GM18499 (cell line): ENCODE measurements around the gene ARHGAP8.
"Not testable (repeated sequence)": the region's sequence is repeated elsewhere in the genome, so short reads cannot be mapped to it uniquely, and the experiment has no call there.

Experiments used
- ATAC-seq: cut with Tn5 transposase; IDR thresholded peaks from one replicate; pipeline ENCODE4 v1.9.1; 2021; ENCODE audit warnings: moderate number of reproducible peaks; ENCODE audit not compliant: insufficient read depth, unreplicated experiment

The ARHGAP8 gene

DNA sequence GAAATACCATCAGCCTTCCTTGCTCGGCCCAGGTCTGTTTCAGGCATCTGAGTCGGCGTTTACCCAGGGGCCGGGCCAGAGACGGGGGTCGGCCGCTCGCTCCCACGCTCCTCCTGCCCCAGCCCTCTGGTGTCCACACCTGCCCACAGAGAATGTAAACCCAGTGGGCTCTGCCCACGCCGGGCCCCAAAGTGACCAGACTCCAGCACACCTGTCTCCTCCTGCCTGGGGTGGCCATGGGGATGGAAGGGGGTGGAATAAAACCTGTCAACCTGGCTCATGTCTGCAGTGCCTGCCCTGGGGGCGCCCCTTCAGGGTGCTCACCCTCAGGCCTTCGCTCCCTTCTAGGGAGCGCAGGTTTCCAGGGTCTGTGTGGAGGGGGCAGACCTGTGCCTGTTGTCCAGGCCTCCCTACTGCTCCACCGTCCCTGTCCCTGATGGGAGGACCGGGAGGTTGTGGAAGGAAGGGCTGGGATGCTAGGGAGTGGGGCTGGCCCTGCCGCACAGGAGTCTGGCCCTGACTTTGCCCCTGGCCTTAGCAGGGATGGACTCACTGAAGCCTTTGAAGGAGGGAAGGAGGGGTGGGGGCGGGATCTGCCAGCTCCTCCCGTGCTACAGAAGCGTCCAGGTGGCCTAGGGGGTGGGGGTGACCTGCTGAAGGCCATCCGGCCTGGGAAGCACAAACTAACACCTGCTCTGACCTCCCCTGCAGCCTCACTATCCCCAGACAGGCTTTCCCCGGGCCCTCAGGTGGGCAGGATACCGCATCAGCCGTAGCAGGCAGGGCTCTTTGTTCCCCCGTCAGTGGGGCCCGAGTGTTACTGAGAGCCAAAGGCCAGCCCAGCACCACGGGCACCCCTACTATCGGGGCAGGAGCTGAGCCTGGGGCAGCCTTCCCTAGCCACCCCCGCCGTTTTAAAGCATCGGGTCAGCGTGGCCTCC, 14.7 kb upstream of the ARHGAP8 start:
- no peak for ATAC-seq

DNA sequence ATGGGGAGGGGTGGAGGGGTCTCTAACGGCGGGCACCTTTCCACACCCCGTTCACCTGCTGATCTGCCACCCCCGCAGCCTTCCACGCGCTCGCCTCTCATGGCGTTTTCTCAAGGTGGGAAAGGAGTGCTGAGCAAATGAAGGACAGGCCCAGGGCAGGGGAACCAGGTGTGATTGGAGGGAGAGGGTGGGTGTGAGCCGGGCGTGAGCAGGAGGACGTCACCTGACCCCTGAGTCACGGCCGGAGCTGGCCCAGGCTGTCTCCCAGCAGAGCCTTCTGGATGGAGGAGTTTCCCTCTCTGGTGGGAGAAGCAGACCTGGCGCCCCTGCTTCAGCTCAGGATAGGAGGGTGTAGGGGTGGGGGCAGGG, 14.0 kb upstream of the ARHGAP8 start:
- no peak for ATAC-seq

DNA sequence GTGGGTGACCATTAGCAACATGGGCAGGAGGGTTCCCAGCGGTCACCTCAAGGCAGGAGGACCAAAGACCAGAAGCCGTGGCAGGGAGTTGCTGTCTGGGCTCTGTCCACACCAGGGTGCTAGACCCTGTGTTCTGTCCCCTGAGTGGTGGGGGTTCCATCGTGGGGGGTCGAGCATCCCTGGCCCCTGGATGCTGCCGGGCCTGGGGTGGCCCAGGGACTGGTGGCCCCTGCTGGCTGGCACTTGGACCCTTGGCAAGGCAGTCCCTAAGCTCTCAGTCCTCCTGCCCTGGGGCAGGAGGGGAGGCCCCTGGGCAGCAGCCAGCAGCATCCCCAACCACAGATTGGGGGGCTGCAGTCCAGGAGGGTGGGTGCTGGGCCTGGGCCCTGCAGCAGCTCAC, 13.4 kb upstream of the ARHGAP8 start:
- no peak for ATAC-seq

DNA sequence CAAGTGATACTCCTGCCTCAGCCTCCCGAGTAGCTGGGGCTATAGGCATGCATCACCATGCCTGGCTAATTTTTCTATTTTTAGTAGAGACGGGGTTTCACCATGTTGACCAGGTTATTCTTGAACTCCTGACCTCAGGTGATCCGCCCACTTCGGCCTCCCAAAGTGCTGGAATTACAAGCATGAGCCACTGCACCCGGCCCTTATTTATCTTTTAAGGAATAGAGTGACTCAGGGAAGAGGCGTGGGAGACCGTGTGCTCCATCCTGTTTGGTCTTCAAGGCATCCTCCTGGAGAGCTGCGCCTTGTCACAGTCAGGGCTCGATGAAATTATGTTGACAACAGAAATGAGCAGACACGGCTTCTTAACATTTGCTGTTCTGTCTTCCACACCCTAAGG, 12.7 kb upstream of the ARHGAP8 start:
- not testable (repeated sequence) for ATAC-seq

DNA sequence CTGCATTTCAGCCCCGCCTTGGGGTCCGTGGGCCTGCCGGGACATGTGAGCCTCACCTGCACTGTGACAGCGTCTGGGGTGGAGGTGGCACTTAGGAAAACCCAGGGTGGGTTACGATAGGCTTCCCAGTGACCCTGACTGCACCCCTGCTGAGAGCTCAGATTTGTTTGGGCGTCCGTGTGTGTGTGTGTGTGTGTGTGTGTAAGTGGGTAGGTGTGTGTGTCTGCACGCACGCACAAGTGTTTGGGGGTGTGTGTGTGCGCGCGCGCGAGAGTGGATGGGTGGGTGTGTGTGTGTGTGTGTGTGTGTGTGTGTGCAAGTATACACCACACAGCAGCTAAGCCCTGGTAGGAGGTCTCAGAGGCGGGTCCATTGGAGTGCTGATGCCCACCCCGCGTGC, 12.1 kb upstream of the ARHGAP8 start:
- ATAC-seq: no peak

DNA sequence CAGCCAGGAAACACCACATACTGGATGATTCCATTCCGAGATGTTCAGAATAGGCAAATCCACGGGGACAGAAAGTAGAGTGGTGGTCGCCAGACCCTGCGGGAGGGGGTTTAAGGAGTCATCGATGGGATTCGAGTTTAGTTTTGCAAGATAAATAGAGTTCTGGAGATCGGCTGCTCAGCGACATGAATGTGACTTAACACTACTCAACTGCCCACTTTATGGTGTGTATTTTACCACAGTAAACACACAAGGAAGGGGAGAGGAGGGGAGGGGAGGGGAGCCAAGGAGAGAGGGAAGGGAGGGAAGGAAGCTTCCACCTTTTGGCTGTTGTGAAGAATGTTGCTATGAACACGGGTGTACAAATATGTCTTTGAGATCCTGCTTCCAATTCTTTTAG, 10.4 kb upstream of the ARHGAP8 start:
- ATAC-seq: no peak

DNA sequence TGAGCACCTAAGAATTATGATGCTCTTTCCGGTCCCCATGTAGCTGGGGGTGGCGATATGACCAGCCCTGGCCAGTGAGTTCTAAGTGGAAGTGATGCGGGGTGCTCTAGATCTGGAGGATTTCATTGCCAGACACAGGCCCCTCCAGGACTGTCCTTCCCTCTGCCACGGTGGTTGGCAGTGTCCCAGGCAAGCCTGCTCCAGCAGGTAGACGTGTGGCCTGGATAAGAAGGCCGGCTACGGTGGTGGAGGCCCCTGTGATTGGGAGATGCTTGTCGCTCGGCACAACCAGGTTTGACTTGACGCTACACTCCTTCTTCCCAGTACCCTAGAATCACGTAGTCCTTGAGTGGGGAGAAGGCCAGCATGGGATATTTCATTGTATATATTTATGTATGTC, 9.1 kb upstream of the ARHGAP8 start:
- ATAC-seq: no peak

DNA sequence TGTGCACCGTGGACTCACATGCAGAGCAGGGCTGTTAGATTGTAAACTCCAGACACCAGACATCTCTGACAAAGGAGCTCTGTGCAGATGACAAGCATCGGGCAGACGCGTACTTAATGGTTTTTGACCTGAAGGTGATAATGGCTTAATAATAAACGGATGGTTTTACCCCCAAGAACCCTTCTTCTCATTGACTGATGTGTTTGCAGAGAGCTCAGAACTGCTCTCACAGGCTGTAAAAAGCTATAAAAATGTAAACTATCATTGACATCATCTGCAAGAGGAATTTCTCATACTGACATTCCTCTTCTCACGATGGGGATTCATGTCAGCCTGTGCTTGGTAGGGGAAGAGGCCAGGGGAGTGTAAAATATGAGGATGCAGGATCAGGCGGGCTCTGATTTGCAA, 8.6 kb upstream of the ARHGAP8 start:
- no peak for ATAC-seq

DNA sequence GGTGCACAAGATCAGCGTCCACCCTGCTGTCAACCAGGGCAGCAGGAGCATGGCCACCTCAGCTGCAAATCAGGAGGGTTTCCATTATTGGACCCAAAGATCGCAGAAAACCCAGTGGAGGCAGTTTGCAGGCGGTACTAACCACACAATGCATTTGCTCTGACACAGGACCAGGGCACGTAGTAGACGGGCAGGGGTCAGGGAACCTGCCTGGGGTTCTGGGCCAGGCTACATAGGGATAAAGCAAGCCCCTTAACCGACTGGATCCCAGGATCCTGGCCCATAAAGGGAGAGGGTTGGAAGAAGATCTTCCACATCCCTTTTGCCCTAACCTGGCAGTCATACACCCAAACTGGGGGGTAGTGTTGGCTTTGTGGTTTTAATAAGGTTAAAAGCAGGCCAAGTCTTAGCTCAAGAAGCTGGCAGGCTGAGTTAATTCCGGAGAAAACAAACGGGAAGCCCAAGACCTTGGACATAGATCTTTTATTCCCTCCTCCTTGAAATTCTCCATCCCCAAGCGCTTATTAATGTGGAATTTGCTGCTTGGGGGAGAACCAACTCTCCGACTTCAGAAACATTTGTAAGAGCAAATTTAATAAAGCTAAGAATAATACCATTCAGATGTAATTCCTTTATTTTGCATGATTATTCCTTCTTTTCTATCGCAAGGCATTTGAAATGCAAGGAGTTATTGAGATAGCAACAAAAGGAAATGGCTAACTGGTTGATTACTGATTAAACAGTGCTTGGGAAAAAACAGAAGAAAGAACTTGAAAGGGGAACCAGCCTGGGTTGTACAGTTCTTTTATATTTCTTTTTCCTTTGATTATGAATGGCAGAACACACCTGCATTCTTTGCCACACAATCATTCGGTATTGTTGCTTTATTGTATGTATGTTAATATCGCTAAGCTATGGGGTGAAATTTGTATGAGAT, 6.3 kb upstream of the ARHGAP8 start:
- ATAC-seq: no peak

DNA sequence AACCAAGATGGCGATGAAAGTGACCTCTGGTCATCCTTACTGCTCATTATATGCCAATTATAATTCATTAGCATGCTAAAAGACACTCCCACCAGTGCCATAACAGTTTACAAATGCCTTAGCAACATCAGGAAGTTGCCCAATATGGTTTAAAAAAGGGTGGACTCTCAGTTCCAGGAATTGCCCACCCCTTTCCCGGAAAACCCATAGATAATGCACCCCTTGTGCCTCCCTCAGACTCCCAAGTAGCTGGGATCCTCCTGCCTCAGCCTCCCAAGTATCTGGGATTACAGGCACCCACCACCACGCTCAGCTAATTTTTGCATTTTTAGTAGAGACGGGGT, 4.6 kb upstream of the ARHGAP8 start:
- not testable (repeated sequence) for ATAC-seq

DNA sequence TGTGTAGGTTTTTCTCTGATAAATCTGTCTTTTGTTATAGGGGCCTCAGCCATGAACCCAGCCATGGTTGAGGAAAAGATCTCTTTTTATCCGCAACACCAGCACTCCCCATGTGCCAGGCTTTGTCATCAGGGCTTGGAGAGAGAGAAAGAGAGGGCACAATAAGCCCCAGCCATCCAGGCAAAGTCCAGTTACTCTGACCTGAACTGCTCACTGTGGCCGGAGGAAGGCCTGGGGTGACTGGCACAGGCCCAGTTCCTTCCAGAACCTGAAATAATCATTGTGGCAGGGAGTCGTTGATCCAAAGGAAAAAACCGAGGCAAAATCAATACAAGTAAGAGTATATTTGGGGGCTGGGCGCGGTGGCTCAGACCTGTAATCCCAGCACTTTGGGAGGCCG, 3.9 kb upstream of the ARHGAP8 start:
- no peak for ATAC-seq

DNA sequence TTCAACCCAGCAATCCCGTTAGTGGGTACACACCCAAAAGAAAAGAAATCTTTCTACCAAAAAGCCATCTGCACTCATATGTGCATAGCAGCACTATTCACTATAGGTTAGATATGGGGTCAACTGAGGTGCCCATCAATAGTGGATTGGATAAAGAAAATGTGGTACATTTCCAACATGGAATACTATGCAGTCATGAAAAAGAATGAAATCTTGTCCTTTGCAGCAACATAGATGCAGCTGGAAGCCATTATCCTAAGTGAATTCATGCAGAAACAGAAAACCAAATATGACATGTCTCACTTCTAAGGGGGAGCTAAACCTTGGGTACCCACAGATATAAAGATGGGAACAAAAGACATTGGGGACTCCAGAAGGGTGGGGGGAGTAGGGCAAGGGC, 1.9 kb upstream of the ARHGAP8 start:
- ATAC-seq: no peak

DNA sequence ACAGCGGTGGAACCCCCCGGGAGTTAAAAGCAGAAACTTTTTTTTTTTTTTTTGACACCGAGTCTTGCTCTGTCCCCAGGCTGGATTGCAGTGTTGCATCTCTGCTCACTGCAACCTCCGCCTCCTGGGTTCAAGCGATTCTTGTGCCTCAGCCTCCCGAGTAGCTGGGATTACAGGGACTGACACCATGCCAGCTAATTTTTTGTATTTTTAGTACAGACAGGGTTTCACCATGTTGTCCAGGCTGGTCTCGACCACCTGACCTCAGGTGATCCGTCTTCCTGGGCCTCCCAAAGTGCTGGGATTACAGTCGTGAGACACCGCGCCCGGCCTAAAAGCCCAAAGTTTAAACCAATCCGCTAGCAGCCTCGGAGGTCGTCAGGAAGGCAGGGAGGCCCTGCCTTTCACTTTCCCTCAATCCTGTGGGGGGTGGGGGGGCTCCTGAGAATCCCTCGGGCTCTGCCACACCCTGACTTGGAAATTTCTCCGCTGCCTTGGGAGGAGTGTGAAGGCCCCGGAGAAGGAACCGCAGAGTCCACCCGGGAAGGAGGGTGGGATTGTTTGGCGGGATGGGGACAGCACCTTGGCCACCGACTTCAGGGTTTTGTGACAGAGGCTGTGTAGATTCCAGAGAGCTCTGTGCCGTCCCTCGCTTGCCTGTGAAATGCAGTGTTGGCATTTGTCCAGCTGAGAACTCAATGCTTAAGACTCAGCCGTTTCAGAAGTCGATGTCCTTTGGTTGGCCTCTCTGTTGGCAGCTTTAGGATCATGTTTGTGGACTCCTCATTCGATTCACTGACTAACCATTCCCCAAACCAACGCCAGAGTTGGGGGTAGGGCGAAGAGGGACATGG, 1.0 kb downstream of the ARHGAP8 start:
- ATAC-seq: no peak

DNA sequence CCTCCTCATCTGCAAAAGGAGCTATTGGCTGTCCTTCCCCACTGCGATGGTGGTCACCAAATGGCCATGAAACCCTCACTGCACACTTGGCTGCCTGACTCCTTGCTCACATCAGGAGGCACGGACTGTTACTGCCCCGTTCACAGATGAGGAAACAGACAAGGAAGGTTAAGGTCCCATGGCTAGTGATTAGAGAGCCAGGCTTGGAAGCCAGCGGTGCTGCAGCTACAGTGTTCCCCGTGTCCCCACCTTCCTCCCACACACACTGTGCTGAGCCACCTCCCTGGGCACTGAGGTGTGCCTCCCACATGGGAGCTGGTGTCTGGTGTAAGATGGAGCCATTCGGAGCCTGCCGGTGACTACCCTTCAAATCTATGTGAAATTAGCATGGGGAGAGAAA, 2.6 kb downstream of the ARHGAP8 start:
- ATAC-seq: no peak

DNA sequence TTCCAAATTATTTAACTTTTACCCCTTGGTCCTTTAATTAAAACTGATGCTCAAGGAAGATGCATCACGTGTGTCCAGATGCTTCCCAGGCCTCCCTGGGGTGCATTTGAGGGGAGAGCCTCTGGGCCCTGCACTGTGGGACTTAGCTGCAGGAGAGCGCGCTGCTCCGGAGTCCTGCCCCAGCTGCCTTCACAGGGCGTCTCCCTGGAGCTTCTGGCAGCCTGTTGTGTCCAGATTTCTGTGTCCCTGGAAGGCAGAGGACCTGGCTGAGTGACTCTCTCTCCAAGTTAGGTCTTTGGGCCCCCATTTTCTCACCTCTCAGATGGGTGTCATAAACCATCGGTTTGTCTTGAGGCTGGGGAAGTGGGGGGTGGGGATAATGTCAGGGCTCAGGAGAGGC, 3.0 kb downstream of the ARHGAP8 start:
- ATAC-seq: no peak

DNA sequence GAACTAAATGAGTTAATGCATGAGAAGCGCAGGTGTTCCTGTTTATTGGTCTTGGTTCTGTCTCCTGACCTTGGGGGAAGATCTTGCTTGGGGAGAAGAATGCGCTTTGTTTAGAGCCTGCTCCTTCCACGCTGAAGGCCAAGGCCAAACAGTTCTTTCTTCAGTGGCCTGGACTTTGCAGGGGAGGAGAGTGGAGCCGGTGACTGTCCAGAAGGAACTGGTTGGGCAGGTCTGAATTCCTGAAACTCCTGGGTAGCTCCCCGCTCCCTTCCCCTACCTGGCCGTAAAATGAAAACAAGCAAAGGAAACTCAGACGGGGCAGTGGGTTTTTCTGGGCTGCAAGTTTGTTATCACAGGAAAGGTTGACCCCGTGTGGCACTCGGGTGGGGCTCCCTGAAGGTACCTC, 3.6 kb downstream of the ARHGAP8 start:
- ATAC-seq: no peak

DNA sequence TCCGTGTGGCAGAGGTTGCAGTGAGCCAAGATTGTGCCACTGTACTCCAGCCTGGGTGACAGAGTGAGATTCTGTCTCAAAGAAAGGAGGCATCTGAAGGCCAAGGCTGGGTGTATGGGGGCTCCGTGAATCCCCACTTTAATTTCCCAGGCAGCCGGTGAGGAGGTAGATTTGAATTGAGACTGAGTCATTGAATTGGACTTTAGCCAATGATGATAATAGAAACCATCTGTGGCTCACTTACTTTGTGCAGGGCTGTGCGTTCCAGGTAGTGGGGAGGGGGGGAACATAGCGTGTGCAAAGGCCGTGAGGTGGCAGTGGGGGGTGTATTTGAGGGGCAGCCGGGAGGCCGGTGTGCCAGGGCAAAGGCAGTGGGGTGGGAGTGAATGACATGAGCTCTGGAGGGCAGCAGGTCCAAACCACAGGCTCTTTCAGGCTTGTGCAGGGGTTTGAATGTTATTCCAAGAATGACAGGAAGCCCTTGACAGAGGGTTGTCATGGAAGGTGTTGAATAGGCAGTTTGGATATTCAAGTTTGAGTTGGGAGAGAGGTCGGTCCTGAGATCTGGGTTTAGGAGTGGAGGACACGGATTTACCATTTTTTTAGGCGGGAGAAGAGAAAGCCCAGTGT, 6.1 kb downstream of the ARHGAP8 start:
- ATAC-seq: no peak

DNA sequence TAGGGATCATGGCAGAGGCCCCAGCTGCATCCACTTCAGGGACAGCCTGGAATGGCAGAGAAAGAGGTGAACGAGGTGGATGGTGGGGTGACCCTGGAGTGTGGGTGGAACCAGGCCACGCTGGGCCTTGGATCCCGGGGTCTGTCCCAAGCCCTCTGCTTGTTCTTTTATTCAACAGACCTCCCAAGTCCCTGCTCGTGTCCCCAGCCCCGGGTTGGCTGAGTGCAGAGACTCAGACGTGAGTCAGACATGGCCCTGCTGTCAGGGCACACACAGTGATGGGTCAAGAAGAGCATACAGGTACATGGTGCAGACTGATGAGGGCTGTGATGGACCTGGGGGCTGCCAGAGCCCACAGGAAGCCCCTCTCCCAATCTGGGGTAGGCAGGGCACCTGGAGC, 6.6 kb downstream of the ARHGAP8 start:
- ATAC-seq: no peak

DNA sequence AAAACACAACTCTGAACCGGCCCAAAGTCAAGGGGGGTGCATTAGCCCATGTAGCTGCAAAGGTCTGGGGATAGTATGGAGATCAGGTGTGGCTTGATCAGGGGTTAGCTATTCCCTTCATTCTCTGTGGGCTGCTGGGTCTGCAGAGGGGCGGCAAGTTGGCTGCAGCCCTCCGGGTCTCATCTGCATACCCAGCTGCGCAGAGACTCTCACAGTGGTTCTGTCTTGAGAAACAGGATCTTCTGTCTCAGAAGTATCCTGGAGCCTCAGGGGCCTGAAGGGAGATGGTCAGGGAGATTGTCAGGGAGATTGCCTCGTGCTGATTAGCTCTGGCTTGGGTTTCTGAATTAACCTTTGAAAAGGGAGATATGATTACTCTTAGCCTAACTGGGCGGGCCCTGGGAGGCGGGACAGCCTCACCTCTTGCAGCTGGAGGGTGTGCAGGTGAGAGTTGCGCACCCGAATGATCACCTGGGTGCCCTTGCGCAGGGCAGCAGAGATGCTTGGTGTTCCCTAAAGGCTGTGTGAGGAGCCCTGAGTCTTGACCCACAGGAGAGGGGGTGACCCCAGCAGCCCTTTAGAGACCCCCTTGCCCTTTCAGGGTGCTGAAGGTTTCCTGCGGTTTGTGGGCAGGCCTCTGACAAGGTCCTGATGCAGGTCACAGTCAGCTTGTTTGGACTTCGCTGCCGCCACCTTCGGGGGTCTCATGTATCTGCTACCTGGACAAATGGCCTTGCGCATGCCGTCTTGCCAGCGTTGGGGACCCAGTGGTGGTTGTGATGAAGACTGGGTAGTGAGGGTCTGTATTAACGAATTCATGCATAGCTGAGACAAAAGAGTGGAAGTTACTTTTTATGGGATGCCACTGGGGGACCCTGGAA, 7.3 kb downstream of the ARHGAP8 start:
- no peak for ATAC-seq
